Kidney (tissue), 14 donors: ENCODE measurements around the gene IFIH1. TPM values are rescaled to one million over a fixed set of nuclear protein-coding genes. Genes with fewer than 3 reads are reported as not detected.

ENCODE experiments used
- DNase-seq, 5 donors: peaks; one replicate each; pipeline ENCODE4 v3.0.0-alpha.2; 2013 to 2020
- FAIRE-seq: peaks from 2 replicates; lab custom pipeline; 2012; peaks lifted over from hg19 to GRCh38; lab: Jason Lieb, UNC
- H3K27ac ChIP-seq, 2 donors: one replicate each; pipeline ENCODE4 v1.7.0; 2013; ENCODE audit warnings: low read depth in 2 of 2, low read length in 2 of 2, inconsistent platforms in 1 of 2
- H3K27me3 ChIP-seq: one replicate; pipeline ENCODE4 v1.7.1; 2013; ENCODE audit warnings: low read length, inconsistent platforms; ENCODE audit not compliant: control insufficient read depth, insufficient read depth
- H3K36me3 ChIP-seq, 3 donors: one replicate each; pipeline versions ENCODE4 v1.7.0 to v1.7.1; 2013; ENCODE audit warnings: low read length in 3 of 3, control low read depth in 1 of 3, inconsistent platforms in 1 of 3; ENCODE audit not compliant: insufficient read depth in 3 of 3, control insufficient read depth in 2 of 3
- H3K4me1 ChIP-seq, 3 donors: one replicate each; pipeline versions ENCODE4 v1.7.0 to v1.7.1; 2013; ENCODE audit warnings: low read length in 3 of 3, inconsistent platforms in 1 of 3, low read depth in 1 of 3; ENCODE audit not compliant: control insufficient read depth in 2 of 3, insufficient read depth in 2 of 3
- H3K4me3 ChIP-seq, 3 donors: one replicate each; pipeline versions ENCODE4 v1.7.0 to v1.8.1; 2013; ENCODE audit warnings: low read length in 3 of 3, control low read depth in 1 of 3, inconsistent platforms in 1 of 3
- H3K9ac ChIP-seq, 3 donors: one replicate each; pipeline versions ENCODE4 v1.7.0 to v1.7.1; 2013; ENCODE audit warnings: low read length in 3 of 3, control low read depth in 1 of 3, inconsistent platforms in 1 of 3
- H3K9me3 ChIP-seq, 3 donors: one replicate each; pipeline versions ENCODE4 v1.7.0 to v1.7.1; 2013; ENCODE audit warnings: low read length in 3 of 3, control low read depth in 1 of 3, inconsistent platforms in 1 of 3; ENCODE audit not compliant: control insufficient read depth in 2 of 3, insufficient read depth in 1 of 3
- intact Hi-C: fragments of 100-400 bp; cut with DNase I; formaldehyde crosslinking; loops from one replicate; pipeline ENCODE4 v1.11.1; 2022
- polyA plus RNA-seq: library from polyadenylated mRNA; stranded (reverse); fragments of 350-450 nt; fragmentation: Illumina TruSeq; extraction: RNeasy Lipid Tissue Mini Kit (QIAGEN cat#74804); gene quantifications from one replicate; pipeline ENCODE4 v1.2.3, GENCODE V29; 2014; ENCODE audit warnings: low read depth, low replicate concordance; ENCODE audit not compliant: insufficient read depth
- total RNA-seq: library from RNA; stranded (reverse); fragmentation: NEBNext Ultra II Directional; extraction: Animal tissue kit (Norgen Biotek cat#: 25700); gene quantifications from one replicate; pipeline ENCODE4 v1.2.1, GENCODE V29; 2021
- TF ChIP-seq, protein P1 (sequence below): IDR thresholded peaks from 3 replicates; pipeline ENCODE4 v1.5.1; 2012; ENCODE audit warnings: mild to moderate bottlenecking, moderate library complexity, borderline replicate concordance; ENCODE audit not compliant: insufficient read depth; ENCODE audit errors: extremely low read depth
- donor health status: control.
- donor health status: control.
- donor health status: control.
- donor health status: control.
- donor health status: control.
- donor health status: DM: yes; HTN: yes; CAD: no.
- donor health status: Normal renal cell carcinoma (clear cell type).

The IFIH1 gene
- total and polyA plus RNA-seq, 2 donors from 2014 or later = 11.3 to 21.6 TPM

DNA sequence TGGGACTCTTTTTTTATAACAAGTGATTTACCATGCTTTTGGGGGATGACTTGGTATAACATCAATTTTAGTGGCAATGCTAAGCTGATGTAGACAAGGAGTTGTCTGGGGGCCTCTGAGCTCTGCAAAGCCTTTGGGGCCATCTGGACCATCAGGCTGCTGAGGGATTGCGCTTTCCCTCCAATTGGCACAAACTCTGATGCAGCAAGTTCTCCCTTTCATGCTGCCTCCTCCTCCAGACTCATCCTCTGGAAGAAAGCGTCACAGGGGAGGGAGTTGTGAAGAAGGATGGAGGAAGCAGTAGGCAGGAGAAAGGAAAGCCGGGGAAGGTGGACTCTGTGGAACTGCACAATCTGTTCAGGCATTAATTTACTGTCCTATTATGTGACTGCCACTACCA is 65.0 kb downstream of the IFIH1 start:
- H3K27me3 ChIP-seq = no peaks in the 10 kb centered on the region
- no peaks in the 10 kb centered on the region for H3K36me3 ChIP-seq
- TF ChIP-seq, protein P1, sequence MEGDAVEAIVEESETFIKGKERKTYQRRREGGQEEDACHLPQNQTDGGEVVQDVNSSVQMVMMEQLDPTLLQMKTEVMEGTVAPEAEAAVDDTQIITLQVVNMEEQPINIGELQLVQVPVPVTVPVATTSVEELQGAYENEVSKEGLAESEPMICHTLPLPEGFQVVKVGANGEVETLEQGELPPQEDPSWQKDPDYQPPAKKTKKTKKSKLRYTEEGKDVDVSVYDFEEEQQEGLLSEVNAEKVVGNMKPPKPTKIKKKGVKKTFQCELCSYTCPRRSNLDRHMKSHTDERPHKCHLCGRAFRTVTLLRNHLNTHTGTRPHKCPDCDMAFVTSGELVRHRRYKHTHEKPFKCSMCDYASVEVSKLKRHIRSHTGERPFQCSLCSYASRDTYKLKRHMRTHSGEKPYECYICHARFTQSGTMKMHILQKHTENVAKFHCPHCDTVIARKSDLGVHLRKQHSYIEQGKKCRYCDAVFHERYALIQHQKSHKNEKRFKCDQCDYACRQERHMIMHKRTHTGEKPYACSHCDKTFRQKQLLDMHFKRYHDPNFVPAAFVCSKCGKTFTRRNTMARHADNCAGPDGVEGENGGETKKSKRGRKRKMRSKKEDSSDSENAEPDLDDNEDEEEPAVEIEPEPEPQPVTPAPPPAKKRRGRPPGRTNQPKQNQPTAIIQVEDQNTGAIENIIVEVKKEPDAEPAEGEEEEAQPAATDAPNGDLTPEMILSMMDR = no peak
- intact Hi-C loops = no loop called here
- no peak overlapping the region for H3K9ac ChIP-seq
- H3K27ac ChIP-seq = no peak overlapping the region
- FAIRE-seq = no peak
- peaks cover 0 to 3% (median 0%) of the 10 kb centered on the region in 3 donors for H3K9me3 ChIP-seq
- no peaks in the 10 kb centered on the region for H3K4me1 ChIP-seq
- H3K4me3 ChIP-seq = no peak overlapping the region
- no peak for DNase-seq

DNA sequence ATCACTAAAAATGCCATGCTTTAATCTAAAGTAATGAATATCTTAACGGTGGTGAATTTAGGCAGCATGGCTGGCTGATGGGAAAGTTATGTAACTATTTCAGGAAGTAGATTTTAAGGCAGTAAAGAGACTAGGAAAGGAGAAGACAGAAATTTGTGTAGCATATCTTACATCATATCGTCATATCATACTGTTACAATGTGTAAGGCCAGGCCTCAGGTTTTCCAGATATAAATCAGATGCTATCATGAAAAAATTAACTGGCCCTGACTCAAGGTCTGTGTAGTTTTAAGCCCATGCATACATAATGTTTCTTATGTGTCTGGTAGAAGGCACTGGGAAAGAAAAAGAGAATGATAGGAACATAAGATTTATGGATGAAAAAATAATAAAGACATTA is 66.3 kb downstream of the IFIH1 start:
- no peak for FAIRE-seq

DNA sequence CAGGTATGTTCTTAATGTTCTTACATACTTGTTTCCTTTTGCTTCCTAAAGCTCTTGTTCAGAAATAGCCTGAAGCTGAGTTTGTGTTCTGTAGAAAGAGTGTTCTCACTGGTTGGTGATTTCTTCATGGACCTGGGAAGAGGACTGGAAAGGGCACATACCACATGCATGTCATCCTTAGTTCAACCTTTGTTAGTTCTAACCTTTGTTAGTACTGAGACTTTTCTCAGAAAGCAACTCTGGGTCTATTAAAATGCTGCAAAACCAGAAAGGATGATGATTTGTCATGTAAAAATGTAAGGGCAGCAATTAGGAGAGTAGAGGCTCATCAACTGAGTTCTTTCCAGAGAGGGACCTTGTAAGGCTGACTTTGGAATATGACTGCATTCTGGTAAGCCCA is 72.7 kb downstream of the IFIH1 start:
- intact Hi-C loops = no loop called here
- H3K36me3 ChIP-seq = no peaks in the 10 kb centered on the region
- H3K27ac ChIP-seq = no peak overlapping the region

More for the DNA sequence above, 66.3 kb downstream of the IFIH1 start:
- H3K27me3 ChIP-seq = no peaks in the 10 kb centered on the region
- no peak overlapping the region for H3K27ac ChIP-seq
- H3K36me3 ChIP-seq = no peaks in the 10 kb centered on the region
- no peak overlapping the region for H3K9ac ChIP-seq
- H3K4me1 ChIP-seq = no peaks in the 10 kb centered on the region
- H3K9me3 ChIP-seq = peaks cover 0 to 3% (median 0%) of the 10 kb centered on the region in 3 donors
- H3K4me3 ChIP-seq = no peak overlapping the region
- DNase-seq = no peak
- intact Hi-C loops = no loop called here
- TF ChIP-seq, protein P1 = no peak

DNA sequence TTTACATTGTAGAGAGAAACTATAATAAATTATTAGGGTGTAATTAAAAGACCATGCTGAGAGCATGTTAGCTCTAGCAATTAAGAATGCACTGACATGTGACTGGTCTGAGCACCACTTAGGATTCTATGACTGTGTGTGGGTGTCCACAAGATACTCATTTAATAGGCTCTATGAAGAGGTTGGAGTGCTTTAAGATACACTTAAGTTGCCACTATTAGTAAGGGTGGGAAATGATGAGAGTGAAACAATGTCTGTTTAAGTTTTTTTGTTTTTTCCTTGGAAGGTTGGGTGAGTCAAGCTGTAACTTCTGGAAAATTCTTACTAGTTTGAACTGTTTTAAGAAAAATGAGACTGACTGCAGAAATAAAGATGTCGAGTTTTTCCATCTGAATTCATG is 73.4 kb downstream of the IFIH1 start:
- H3K4me3 ChIP-seq = no peak overlapping the region
- intact Hi-C loops = no loop called here

More for the DNA sequence above, 72.7 kb downstream of the IFIH1 start:
- Histone ChIP-seq H3K27me3 (no peaks in the 10 kb centered on the region), H3K9ac (no peak overlapping the region), H3K4me1 (no peaks in the 10 kb centered on the region), H3K4me3 (no peak overlapping the region), H3K9me3 (no peaks in the 10 kb centered on the region)
- no peak for DNase-seq
- FAIRE-seq = no peak
- TF ChIP-seq, protein P1 = no peak

More for the DNA sequence above, 73.4 kb downstream of the IFIH1 start:
- TF ChIP-seq, protein P1 = no peak
- H3K36me3 ChIP-seq = no peaks in the 10 kb centered on the region
- DNase-seq = no peak
- H3K9me3 ChIP-seq = no peaks in the 10 kb centered on the region
- H3K27ac ChIP-seq = no peak overlapping the region
- no peak for FAIRE-seq
- no peaks in the 10 kb centered on the region for H3K4me1 ChIP-seq
- no peak overlapping the region for H3K9ac ChIP-seq
- no peaks in the 10 kb centered on the region for H3K27me3 ChIP-seq
